Cardiac muscle cell (in vitro differentiated cells and primary cell): Measurements from ENCODE around the gene UCHL3. TPM values are rescaled to one million over a fixed set of nuclear protein-coding genes. Genes with fewer than 3 reads are reported as not detected.

Source experiments
- DNase-seq, 2 donors: peaks; one replicate each; pipeline versions ENCODE4 v3.0.0 to v3.0.0-alpha.2; 2010 to 2017; ENCODE audit warnings: low read depth in 1 of 2, low spot score in 1 of 2
- H3K27ac ChIP-seq: fragments of 200-600 bp; sonication (generic); 2 replicates; pipeline ENCODE4 v1.5.1; 2016
- H3K27me3 ChIP-seq: fragments of 200-600 bp; sonication (generic); 2 replicates; pipeline ENCODE4 v1.6.0; 2016; ENCODE audit warnings: control low read depth
- H3K36me3 ChIP-seq: fragments of 200-600 bp; sonication (generic); 2 replicates; pipeline ENCODE4 v1.5.1; 2016; ENCODE audit warnings: control low read depth
- H3K4me1 ChIP-seq: fragments of 200-600 bp; sonication (generic); 2 replicates; pipeline ENCODE4 v1.8.1; 2017; ENCODE audit warnings: low read depth, mild to moderate bottlenecking, mixed run types
- H3K4me3 ChIP-seq: fragments of 200-600 bp; sonication (generic); 2 replicates; pipeline ENCODE4 v1.5.1; 2016; ENCODE audit warnings: mild to moderate bottlenecking
- H3K9me3 ChIP-seq: fragments of 200-600 bp; sonication (generic); 2 replicates; pipeline ENCODE4 v1.5.1; 2017; ENCODE audit warnings: low read depth, mild to moderate bottlenecking, control low read depth
- polyA plus RNA-seq: library from polyadenylated mRNA; unstranded; fragments of >200 nt; fragmentation: Nextera tagmentation; extraction: Ambion mirVana; gene quantifications from 2 replicates; pipeline ENCODE4 v1.2.1, GENCODE V29; 2016
- total RNA-seq: library from RNA; depleted of rRNA; stranded (reverse); fragments of >200 nt; gene quantifications from 2 replicates; pipeline ENCODE4 v1.2.3, GENCODE V29; 2016
- TF ChIP-seq, protein P1 (sequence below): IDR thresholded peaks from 2 replicates; pipeline ENCODE4 v1.5.1; 2012; ENCODE audit warnings: low read depth, mild to moderate bottlenecking, low read length

UCHL3 gene
- total and polyA plus RNA-seq, 2 experiments from 2014 or later: 17.8 to 81.1 TPM

DNA sequence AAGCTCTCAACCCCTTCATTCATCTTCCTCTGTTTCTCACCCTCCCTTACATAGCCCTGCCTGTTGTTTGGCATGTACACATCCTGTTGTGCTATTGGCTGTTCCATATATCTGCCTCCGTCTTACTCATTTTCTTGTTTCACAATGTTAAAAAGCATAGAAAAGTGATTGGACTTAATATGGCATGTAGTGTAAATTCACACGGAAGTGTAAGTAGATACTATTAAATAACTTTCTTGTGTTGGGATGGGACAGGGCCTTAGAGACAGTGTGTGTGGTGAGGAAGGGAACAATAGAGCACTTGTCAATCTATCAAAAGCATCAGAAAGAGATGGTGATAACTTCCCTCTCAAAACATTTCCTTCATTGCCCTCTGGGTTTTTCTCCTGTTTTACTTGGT is 98.9 kb downstream of the UCHL3 start:
- TF ChIP-seq, protein P1, sequence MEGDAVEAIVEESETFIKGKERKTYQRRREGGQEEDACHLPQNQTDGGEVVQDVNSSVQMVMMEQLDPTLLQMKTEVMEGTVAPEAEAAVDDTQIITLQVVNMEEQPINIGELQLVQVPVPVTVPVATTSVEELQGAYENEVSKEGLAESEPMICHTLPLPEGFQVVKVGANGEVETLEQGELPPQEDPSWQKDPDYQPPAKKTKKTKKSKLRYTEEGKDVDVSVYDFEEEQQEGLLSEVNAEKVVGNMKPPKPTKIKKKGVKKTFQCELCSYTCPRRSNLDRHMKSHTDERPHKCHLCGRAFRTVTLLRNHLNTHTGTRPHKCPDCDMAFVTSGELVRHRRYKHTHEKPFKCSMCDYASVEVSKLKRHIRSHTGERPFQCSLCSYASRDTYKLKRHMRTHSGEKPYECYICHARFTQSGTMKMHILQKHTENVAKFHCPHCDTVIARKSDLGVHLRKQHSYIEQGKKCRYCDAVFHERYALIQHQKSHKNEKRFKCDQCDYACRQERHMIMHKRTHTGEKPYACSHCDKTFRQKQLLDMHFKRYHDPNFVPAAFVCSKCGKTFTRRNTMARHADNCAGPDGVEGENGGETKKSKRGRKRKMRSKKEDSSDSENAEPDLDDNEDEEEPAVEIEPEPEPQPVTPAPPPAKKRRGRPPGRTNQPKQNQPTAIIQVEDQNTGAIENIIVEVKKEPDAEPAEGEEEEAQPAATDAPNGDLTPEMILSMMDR: no peak
- H3K9me3 ChIP-seq: no peaks in the 10 kb centered on the region
- no peak for DNase-seq
- H3K4me3 ChIP-seq: no peak overlapping the region
- no peaks in the 10 kb centered on the region for H3K36me3 ChIP-seq
- H3K27me3 ChIP-seq: no peaks in the 10 kb centered on the region
- H3K4me1 ChIP-seq: no peaks in the 10 kb centered on the region
- no peak overlapping the region for H3K27ac ChIP-seq

DNA sequence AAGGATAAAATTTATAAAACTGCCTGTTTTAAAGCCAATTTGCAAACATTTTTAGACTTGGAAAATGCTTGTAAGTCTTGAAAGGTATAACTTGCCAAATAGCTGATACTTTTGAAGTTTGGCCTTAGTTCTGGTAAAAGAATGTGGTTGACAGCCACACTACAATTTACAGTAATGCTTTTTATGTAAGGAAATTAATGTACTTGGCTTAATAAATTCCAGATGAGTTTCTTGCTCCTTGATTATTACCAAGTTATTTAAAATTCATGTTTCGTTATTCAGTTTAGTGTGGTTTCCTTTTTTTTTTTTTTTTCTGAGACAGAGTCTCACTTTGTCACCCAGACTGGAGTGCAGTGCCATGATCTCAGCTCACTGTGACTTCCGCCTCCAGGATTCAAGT is 101.4 kb downstream of the UCHL3 start:
- H3K9me3 ChIP-seq: no peaks in the 10 kb centered on the region
- no peak for DNase-seq
- H3K4me3 ChIP-seq: no peak overlapping the region
- no peaks in the 10 kb centered on the region for H3K36me3 ChIP-seq
- TF ChIP-seq, protein P1: no peak
- no peaks in the 10 kb centered on the region for H3K27me3 ChIP-seq
- H3K27ac ChIP-seq: no peak overlapping the region
- no peaks in the 10 kb centered on the region for H3K4me1 ChIP-seq

DNA sequence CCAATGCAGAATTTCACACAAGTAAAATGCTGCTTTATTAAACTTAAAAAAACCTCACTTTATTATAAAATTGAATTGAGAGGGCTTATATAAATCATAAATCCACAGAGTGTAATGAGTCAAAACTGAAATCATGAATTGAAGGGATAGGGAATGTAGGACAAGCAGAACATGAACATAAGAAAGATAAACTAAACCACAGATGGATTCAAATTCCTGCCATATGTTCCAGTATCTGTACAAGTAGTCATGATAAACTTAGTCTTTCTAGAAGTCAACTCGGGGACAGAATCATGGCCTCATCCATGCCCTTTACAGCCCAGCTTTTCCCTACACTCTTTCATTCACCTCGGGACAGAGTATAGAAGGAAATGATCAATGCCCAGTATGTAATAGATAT is 103.1 kb downstream of the UCHL3 start:
- H3K36me3 ChIP-seq: no peaks in the 10 kb centered on the region
- H3K4me1 ChIP-seq: no peaks in the 10 kb centered on the region
- H3K9me3 ChIP-seq: no peaks in the 10 kb centered on the region
- H3K27me3 ChIP-seq: no peaks in the 10 kb centered on the region
- TF ChIP-seq, protein P1: no peak
- no peak overlapping the region for H3K27ac ChIP-seq
- DNase-seq: peak in 1 of 2 donors; percentile 25
- H3K4me3 ChIP-seq: no peak overlapping the region

Other genes starting within 250 kb of the UCHL3 start
- gene TBC1D4, start 67.6 kb upstream of the UCHL3 start, total RNA-seq: 43.7 and 45.0 TPM in 2 replicates
- gene TBC1D4, start 67.6 kb upstream of the UCHL3 start, polyA plus RNA-seq: 14.8 and 30.1 TPM in 2 replicates
- 62.3 and 125 TPM in 2 replicates for gene COMMD6, start 11.9 kb upstream of the UCHL3 start, total RNA-seq
- 331 and 396 TPM in 2 replicates for gene COMMD6, start 11.9 kb upstream of the UCHL3 start, polyA plus RNA-seq
- gene LMO7, start 86.5 kb downstream of the UCHL3 start, total RNA-seq: 133 and 232 TPM in 2 replicates
- 139 and 174 TPM in 2 replicates for gene LMO7, start 86.5 kb downstream of the UCHL3 start, polyA plus RNA-seq